ENCODE data around the gene ART5.

ART5 gene

GRCh38 chr11:3666023-3666530 lies 24.3 kb upstream of the ART5 start:
- FAIRE-seq (no peak), DNase-seq (ENCODE audit: insufficient read length, low spot score) (no peak)
- no peak for TF ChIP-seq CTCF (IDR thresholded peaks at IDR 0.05; ENCODE audit: insufficient read depth, missing control alignments)

GRCh38 chr11:3665336-3666022 lies 23.7 kb upstream of the ART5 start:
- no peak for TF ChIP-seq CTCF (IDR thresholded peaks at IDR 0.05; ENCODE audit: insufficient read depth, missing control alignments)
- DNase-seq (ENCODE audit: insufficient read length, low spot score) (no peak), FAIRE-seq (no peak)

GRCh38 chr11:3664032-3664630 lies 22.3 kb upstream of the ART5 start:
- TF ChIP-seq CTCF (IDR thresholded peaks at IDR 0.05; ENCODE audit: insufficient read depth, missing control alignments), result no peak
- DNase-seq (ENCODE audit: insufficient read length, low spot score) (no peak), FAIRE-seq (no peak)

- no peak for TF ChIP-seq CTCF (IDR thresholded peaks at IDR 0.05; ENCODE audit: insufficient read depth, missing control alignments)
- DNase-seq (ENCODE audit: insufficient read length, low spot score) (no peak), FAIRE-seq (no peak)
Measured at GRCh38 chr11:3662856-3663255, 21.1 kb upstream of the ART5 start.

GRCh38 chr11:3660960-3661359 lies 19.2 kb upstream of the ART5 start:
- FAIRE-seq, result no peak
- no peak for TF ChIP-seq CTCF (IDR thresholded peaks at IDR 0.05; ENCODE audit: insufficient read depth, missing control alignments)
- DNase-seq (ENCODE audit: insufficient read length, low spot score), result no peak

- TF ChIP-seq CTCF (IDR thresholded peaks at IDR 0.05; ENCODE audit: insufficient read depth, missing control alignments), result no peak
- FAIRE-seq, result no peak
- no peak for DNase-seq (ENCODE audit: insufficient read length, low spot score)
Measured at GRCh38 chr11:3659595-3660515, 18.1 kb upstream of the ART5 start.
